CD8-positive, alpha-beta memory T cell (primary cell): ENCODE data around the gene ADGB. TPM values are rescaled to one million over a fixed set of nuclear protein-coding genes. Genes with fewer than 3 reads are reported as not detected.

ENCODE experiments used
- CTCF ChIA-PET: fragments of 350-600 bp; sonication (Branson Sonifier 250); formaldehyde crosslinking; loops from one replicate; lab custom pipeline; 2021; ENCODE audit warnings: antibody characterized with exemption; lab: Charles Lee
- POLR2A ChIA-PET: fragments of 350-600 bp; sonication (Branson Sonifier 250); formaldehyde crosslinking; loops from one replicate; lab custom pipeline; 2021; ENCODE audit warnings: antibody characterized with exemption; lab: Charles Lee
- DNase-seq, 5 donors: peaks; one replicate each; pipeline versions ENCODE4 v3.0.0 to v3.0.0-alpha.2; 2020 to 2022; ENCODE audit warnings: mixed read lengths in 1 of 5
- H3K27ac ChIP-seq: one replicate; pipeline ENCODE4 v1.7.0; 2013; ENCODE audit warnings: low read depth, mild to moderate bottlenecking, low read length, moderate library complexity
- H3K27me3 ChIP-seq: 2 replicates; pipeline ENCODE4 v1.7.0; 2013; ENCODE audit warnings: low read length, mild to moderate bottlenecking; ENCODE audit not compliant: insufficient read depth, poor library complexity, severe bottlenecking
- H3K36me3 ChIP-seq: 2 replicates; pipeline ENCODE4 v1.7.0; 2013; ENCODE audit warnings: mild to moderate bottlenecking, low read length, moderate library complexity; ENCODE audit not compliant: insufficient read depth
- H3K4me1 ChIP-seq: 2 replicates; pipeline ENCODE4 v1.7.0; 2013; ENCODE audit warnings: mild to moderate bottlenecking, low read length, moderate library complexity; ENCODE audit not compliant: insufficient read depth
- H3K4me3 ChIP-seq: 2 replicates; pipeline ENCODE4 v1.7.0; 2013; ENCODE audit warnings: mild to moderate bottlenecking, low read length
- H3K9me3 ChIP-seq: 2 replicates; pipeline ENCODE4 v1.7.0; 2013; ENCODE audit warnings: mild to moderate bottlenecking, low read length
- H3K27ac Mint-ChIP-seq, 8 donors: one replicate each; pipeline ENCODE4 v1.8.0; 2020 to 2021; ENCODE audit warnings: mixed read lengths in 8 of 8, mild to moderate bottlenecking in 6 of 8, inconsistent platforms in 3 of 8, moderate library complexity in 3 of 8
- H3K27me3 Mint-ChIP-seq, 2 donors: one replicate each; pipeline ENCODE4 v1.8.0; 2020 to 2021; ENCODE audit warnings: mixed read lengths in 2 of 2, mild to moderate bottlenecking in 1 of 2, moderate library complexity in 1 of 2
- H3K36me3 Mint-ChIP-seq, 3 donors: one replicate each; pipeline ENCODE4 v1.8.0; 2020 to 2021; ENCODE audit warnings: mixed read lengths in 3 of 3, inconsistent platforms in 1 of 3, mild to moderate bottlenecking in 1 of 3
- H3K4me1 Mint-ChIP-seq, 3 donors: one replicate each; pipeline ENCODE4 v1.8.0; 2020 to 2021; ENCODE audit warnings: mixed read lengths in 3 of 3, inconsistent platforms in 1 of 3, mild to moderate bottlenecking in 1 of 3
- H3K4me3 Mint-ChIP-seq, 7 donors: one replicate each; pipeline ENCODE4 v1.8.0; 2020 to 2021; ENCODE audit warnings: mixed read lengths in 7 of 7, mild to moderate bottlenecking in 6 of 7, moderate library complexity in 4 of 7, inconsistent platforms in 2 of 7
- H3K9me3 Mint-ChIP-seq, 5 donors: one replicate each; pipeline ENCODE4 v1.8.0; 2020 to 2022; ENCODE audit warnings: mixed read lengths in 5 of 5, mild to moderate bottlenecking in 3 of 5, moderate library complexity in 2 of 5, inconsistent platforms in 1 of 5
- polyA plus RNA-seq: library from polyadenylated mRNA; unstranded; fragments of 300-500 nt; fragmentation: Illumina TruSeq; gene quantifications from one replicate; pipeline ENCODE4 v1.2.3, GENCODE V29; 2021
- total RNA-seq, 2 experiments: library from RNA; stranded (reverse); gene quantifications; one replicate each; pipeline ENCODE4 v1.2.3, GENCODE V29; 2021

The ADGB gene
- total and polyA plus RNA-seq, 3 experiments from 2014 or later, result 0.22 to 0.35 TPM; not detected in 1

DNA sequence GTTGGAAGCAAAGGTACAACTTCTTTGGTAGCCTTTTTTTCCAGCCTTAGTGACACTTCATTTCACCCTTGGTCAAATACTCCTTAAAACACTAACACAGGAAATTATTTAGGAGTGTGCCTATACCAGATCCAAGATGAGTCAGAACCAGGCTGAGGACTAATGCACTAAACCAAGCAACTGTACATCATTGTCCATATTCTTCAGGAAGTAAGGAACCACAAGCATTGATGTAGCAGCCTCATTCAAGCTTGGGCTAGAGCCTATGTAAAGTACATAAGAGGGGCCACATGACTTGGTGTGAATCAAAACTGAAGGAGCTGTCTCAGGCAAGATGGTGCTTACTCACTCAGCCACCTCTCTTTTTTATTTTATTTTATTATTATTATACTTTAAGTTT is 20.7 kb upstream of the ADGB start:
- DNase-seq, result no peak
- Mint-ChIP-seq H3K4me3 (no peak overlapping the region), H3K36me3 (no peaks in the 10 kb centered on the region), H3K27ac (no peak overlapping the region), H3K27me3 (no peaks in the 10 kb centered on the region), H3K4me1 (no peaks in the 10 kb centered on the region), H3K9me3 (peaks cover 0 to 18% (median 0%) of the 10 kb centered on the region in 5 donors)
- Histone ChIP-seq H3K36me3 (no peaks in the 10 kb centered on the region), H3K4me3 (no peak overlapping the region), H3K27me3 (no peaks in the 10 kb centered on the region), H3K27ac (no peak overlapping the region), H3K4me1 (no peaks in the 10 kb centered on the region), H3K9me3 (no peaks in the 10 kb centered on the region)
- ChIA-PET CTCF (no interaction called here), POLR2A (no interaction called here)

DNA sequence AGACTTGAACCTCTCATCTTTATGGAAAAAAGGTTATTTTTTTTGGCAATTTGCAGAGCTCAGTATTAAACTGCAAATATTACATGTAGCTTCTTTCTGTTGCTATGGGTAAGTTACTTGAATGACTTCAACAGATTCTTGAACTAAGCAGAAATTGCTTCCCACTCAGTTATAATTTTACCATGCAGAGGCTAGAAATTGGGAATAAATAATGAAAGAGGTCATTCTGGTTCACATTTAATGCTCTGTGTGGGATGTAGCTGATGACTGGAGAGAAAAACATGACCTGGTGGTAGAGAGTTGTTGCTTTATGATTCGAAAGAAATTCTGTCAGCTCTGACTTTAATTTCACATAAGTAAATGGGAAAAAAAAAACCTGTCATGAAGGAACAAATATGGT is 16.8 kb upstream of the ADGB start:
- Mint-ChIP-seq H3K36me3 (no peaks in the 10 kb centered on the region), H3K9me3 (peaks cover 0 to 6% (median 0%) of the 10 kb centered on the region in 5 donors), H3K4me3 (no peak overlapping the region), H3K27ac (no peak overlapping the region), H3K4me1 (no peaks in the 10 kb centered on the region), H3K27me3 (no peaks in the 10 kb centered on the region)
- H3K36me3 ChIP-seq, result no peaks in the 10 kb centered on the region
- no peak overlapping the region for H3K4me3 ChIP-seq
- ChIA-PET POLR2A (no interaction called here), CTCF (no interaction called here)
- no peaks in the 10 kb centered on the region for H3K4me1 ChIP-seq
- no peak overlapping the region for H3K27ac ChIP-seq
- DNase-seq, result no peak
- H3K9me3 ChIP-seq, result no peaks in the 10 kb centered on the region
- no peaks in the 10 kb centered on the region for H3K27me3 ChIP-seq

DNA sequence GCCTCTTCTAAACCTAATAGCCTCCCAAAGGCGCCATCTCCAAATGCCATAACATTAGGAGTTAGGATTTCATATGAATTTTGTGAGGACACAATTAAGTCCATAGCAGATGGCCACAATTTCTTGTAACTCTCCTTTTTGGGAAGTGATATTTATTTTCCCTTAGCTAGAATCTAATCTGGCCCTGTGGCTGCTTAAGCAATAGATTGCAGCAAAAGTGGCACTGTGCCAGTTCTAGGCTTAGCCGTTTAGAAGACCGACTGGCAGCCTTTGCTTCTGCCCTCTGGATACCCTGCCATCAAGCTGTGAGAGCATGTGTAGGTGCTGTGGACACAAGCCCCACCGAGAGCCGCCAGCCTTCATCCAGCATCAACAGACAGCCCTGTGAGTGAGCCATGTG is 15.9 kb upstream of the ADGB start:
- CTCF ChIA-PET, result no interaction called here
- DNase-seq, result no peak
- no peak overlapping the region for H3K27ac Mint-ChIP-seq
- no peaks in the 10 kb centered on the region for H3K4me1 ChIP-seq
- H3K36me3 ChIP-seq, result no peaks in the 10 kb centered on the region
- no peaks in the 10 kb centered on the region for H3K27me3 ChIP-seq
- no peaks in the 10 kb centered on the region for H3K27me3 Mint-ChIP-seq
- H3K36me3 Mint-ChIP-seq, result no peaks in the 10 kb centered on the region
- no peak overlapping the region for H3K4me3 ChIP-seq
- H3K9me3 Mint-ChIP-seq, result peaks cover 0 to 6% (median 0%) of the 10 kb centered on the region in 5 donors
- no peaks in the 10 kb centered on the region for H3K4me1 Mint-ChIP-seq
- no peak overlapping the region for H3K27ac ChIP-seq
- POLR2A ChIA-PET, result no interaction called here
- H3K9me3 ChIP-seq, result no peaks in the 10 kb centered on the region
- no peak overlapping the region for H3K4me3 Mint-ChIP-seq

DNA sequence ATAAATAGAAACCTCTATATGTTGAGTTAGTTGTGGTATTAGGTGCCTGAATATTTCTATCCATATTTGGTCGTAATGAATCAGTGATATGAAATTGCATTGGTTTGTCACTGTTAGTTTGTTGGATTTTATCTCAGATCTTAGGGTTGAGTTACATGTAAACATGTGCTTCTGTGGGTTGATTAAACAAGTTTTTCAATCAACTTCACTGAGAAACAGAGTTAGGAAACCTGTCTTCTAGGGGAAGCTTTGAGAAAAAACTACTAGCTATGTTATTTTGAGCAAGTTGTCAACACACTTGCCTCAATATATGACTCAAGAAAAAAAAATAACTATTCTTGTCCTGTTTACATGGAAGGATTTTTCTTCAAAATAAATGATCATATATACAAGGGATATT is 14.8 kb upstream of the ADGB start:
- no peaks in the 10 kb centered on the region for H3K9me3 ChIP-seq
- no peaks in the 10 kb centered on the region for H3K27me3 Mint-ChIP-seq
- H3K4me3 ChIP-seq, result no peak overlapping the region
- no peak overlapping the region for H3K27ac ChIP-seq
- no peak for DNase-seq
- no peak overlapping the region for H3K4me3 Mint-ChIP-seq
- no peaks in the 10 kb centered on the region for H3K4me1 ChIP-seq
- no peaks in the 10 kb centered on the region for H3K36me3 Mint-ChIP-seq
- no peaks in the 10 kb centered on the region for H3K36me3 ChIP-seq
- CTCF ChIA-PET, result no interaction called here
- no peak overlapping the region for H3K27ac Mint-ChIP-seq
- H3K4me1 Mint-ChIP-seq, result no peaks in the 10 kb centered on the region
- peaks cover 0 to 6% (median 0%) of the 10 kb centered on the region in 5 donors for H3K9me3 Mint-ChIP-seq
- POLR2A ChIA-PET, result no interaction called here
- H3K27me3 ChIP-seq, result no peaks in the 10 kb centered on the region

DNA sequence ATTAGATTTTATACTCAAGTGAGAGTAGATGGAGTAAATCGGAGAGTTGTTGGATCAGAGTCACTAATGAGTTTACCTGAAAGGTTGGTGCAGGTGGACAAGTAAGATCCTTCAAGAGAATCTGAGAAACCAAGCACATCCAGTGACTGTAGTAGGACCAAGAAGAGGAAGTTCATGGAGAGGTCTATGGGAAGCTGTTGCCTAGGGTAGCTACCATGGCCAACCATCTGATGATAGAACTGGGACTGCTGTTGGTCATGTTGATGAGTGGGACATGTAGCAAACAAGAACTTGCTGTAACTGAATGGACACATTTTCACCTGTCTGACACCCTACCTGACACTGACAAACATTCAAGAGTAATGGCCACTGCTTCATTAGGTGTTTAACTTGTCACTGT is 11.3 kb upstream of the ADGB start:
- ChIA-PET CTCF (no interaction called here), POLR2A (no interaction called here)
- no peaks in the 10 kb centered on the region for H3K27me3 Mint-ChIP-seq
- Histone ChIP-seq H3K27ac (no peak overlapping the region), H3K4me1 (no peaks in the 10 kb centered on the region), H3K27me3 (no peaks in the 10 kb centered on the region), H3K9me3 (no peaks in the 10 kb centered on the region), H3K4me3 (no peak overlapping the region), H3K36me3 (no peaks in the 10 kb centered on the region)
- no peaks in the 10 kb centered on the region for H3K36me3 Mint-ChIP-seq
- peaks cover 0 to 6% (median 0%) of the 10 kb centered on the region in 5 donors for H3K9me3 Mint-ChIP-seq
- no peaks in the 10 kb centered on the region for H3K4me1 Mint-ChIP-seq
- no peak overlapping the region for H3K27ac Mint-ChIP-seq
- H3K4me3 Mint-ChIP-seq, result no peak overlapping the region
- DNase-seq, result no peak

DNA sequence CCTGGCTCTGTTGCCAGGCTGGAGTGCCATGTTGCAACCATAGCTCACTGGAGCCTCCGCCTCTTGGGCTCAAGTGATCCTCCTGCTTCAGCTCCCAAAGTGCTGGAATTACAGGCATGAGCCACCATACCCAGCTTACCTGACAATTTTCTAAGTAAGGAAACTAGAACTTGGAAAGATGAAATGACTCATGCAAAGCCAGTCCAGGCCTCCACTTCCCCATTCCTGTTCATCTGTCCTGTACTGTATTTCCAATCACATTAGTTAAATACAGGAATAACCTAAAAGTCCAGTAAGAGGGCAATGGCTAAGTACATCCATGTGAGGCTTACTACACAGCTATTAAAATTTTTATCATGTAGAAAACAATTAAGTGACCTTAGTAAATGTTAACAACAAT is 8.3 kb upstream of the ADGB start:
- Mint-ChIP-seq H3K27ac (no peak overlapping the region), H3K9me3 (no peaks in the 10 kb centered on the region), H3K4me1 (no peaks in the 10 kb centered on the region), H3K27me3 (no peaks in the 10 kb centered on the region), H3K36me3 (no peaks in the 10 kb centered on the region), H3K4me3 (no peak overlapping the region)
- Histone ChIP-seq H3K27me3 (no peaks in the 10 kb centered on the region), H3K27ac (no peak overlapping the region), H3K36me3 (no peaks in the 10 kb centered on the region), H3K4me3 (no peak overlapping the region), H3K9me3 (no peaks in the 10 kb centered on the region), H3K4me1 (no peaks in the 10 kb centered on the region)
- POLR2A ChIA-PET, result no interaction called here
- DNase-seq, result no peak
- CTCF ChIA-PET, result no interaction called here

DNA sequence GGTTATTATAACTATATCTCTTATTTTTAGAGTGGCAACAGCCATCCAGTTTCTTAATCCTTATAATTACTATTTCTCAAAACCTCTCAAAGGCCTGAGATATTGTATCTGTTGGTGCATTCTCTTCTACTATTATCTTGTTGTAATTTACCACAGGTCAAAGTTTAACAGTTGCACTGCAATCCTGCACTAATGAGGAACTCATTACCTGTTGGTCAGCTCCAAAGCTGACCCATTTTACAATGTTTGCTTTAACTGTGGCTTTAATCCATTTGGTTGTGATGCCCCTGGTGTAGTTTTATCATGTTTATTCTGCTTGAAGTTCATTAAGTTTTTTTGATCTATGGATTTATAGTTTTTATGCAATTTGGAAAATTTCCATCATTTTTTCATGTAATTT is 6.3 kb upstream of the ADGB start:
- H3K4me3 ChIP-seq, result no peak overlapping the region
- no peaks in the 10 kb centered on the region for H3K9me3 Mint-ChIP-seq
- no peak overlapping the region for H3K27ac Mint-ChIP-seq
- ChIA-PET CTCF (no interaction called here), POLR2A (no interaction called here)
- H3K27ac ChIP-seq, result no peak overlapping the region
- no peaks in the 10 kb centered on the region for H3K27me3 ChIP-seq
- no peaks in the 10 kb centered on the region for H3K9me3 ChIP-seq
- no peak overlapping the region for H3K4me3 Mint-ChIP-seq
- H3K4me1 Mint-ChIP-seq, result no peaks in the 10 kb centered on the region
- no peaks in the 10 kb centered on the region for H3K36me3 Mint-ChIP-seq
- H3K36me3 ChIP-seq, result no peaks in the 10 kb centered on the region
- no peaks in the 10 kb centered on the region for H3K27me3 Mint-ChIP-seq
- DNase-seq, result no peak
- no peaks in the 10 kb centered on the region for H3K4me1 ChIP-seq

DNA sequence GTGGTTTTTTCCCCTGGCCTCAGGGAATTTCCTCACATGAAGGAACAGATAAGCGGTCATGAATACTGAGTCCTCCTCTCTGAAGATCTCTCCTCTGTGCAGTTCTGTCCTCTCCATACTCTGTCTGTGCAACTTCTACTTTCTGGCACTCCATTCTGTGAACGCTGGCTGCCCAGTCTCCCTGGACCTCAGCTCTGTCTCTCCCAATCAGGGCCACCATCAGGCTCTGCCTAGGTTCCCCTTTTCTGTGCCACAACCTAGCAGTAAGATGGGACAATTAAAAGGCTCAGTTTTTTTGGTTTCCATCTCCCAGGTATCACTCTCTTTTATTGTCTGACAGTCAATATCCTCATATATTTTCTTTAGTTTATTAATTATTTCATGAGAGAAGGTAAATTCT is 4.8 kb upstream of the ADGB start:
- H3K9me3 Mint-ChIP-seq, result no peaks in the 10 kb centered on the region
- Histone ChIP-seq H3K36me3 (no peaks in the 10 kb centered on the region), H3K9me3 (no peaks in the 10 kb centered on the region), H3K27ac (no peak overlapping the region), H3K4me3 (no peak overlapping the region), H3K4me1 (no peaks in the 10 kb centered on the region), H3K27me3 (no peaks in the 10 kb centered on the region)
- H3K4me1 Mint-ChIP-seq, result peaks cover 0 to 2% (median under 1%) of the 10 kb centered on the region in 3 donors
- CTCF ChIA-PET, result no interaction called here
- H3K4me3 Mint-ChIP-seq, result no peak overlapping the region
- H3K27ac Mint-ChIP-seq, result no peak overlapping the region
- DNase-seq, result no peak
- POLR2A ChIA-PET, result no interaction called here
- H3K27me3 Mint-ChIP-seq, result peaks cover 0 to 2% of the 10 kb centered on the region in 2 donors
- H3K36me3 Mint-ChIP-seq, result no peaks in the 10 kb centered on the region

DNA sequence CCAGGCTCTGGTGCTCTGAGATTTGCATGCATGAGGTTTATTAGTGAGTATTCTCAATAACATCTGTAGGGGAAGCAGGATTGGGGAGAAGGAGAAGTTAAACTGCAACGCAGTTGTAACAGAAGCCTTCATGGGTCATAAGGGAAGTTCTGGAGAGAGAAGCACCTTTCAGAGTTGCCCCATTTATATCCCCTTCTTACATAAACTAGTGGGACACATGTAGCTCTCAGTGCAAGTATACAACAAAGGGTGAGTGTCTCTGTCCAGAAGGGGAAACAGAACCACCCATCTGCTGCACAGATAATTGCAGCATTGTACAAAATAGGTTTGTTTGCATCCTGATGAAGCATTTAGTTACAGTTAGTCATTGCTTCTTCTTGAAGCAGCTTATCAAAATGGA is 4.3 kb upstream of the ADGB start:
- no peaks in the 10 kb centered on the region for H3K36me3 ChIP-seq
- H3K4me3 ChIP-seq, result no peak overlapping the region
- H3K4me1 Mint-ChIP-seq, result peaks cover 0 to 5% (median 4%) of the 10 kb centered on the region in 3 donors
- H3K4me3 Mint-ChIP-seq, result no peak overlapping the region
- no peaks in the 10 kb centered on the region for H3K4me1 ChIP-seq
- H3K27me3 Mint-ChIP-seq, result peaks cover under 1 to 7% of the 10 kb centered on the region in 2 donors
- CTCF ChIA-PET, result no interaction called here
- POLR2A ChIA-PET, result no interaction called here
- no peak for DNase-seq
- no peak overlapping the region for H3K27ac ChIP-seq
- no peak overlapping the region for H3K27ac Mint-ChIP-seq
- H3K36me3 Mint-ChIP-seq, result no peaks in the 10 kb centered on the region
- H3K9me3 ChIP-seq, result no peaks in the 10 kb centered on the region
- no peaks in the 10 kb centered on the region for H3K9me3 Mint-ChIP-seq
- H3K27me3 ChIP-seq, result no peaks in the 10 kb centered on the region
